GM19240 (cell line): ENCODE data around the gene SHISA6.

Experiments
- DNase-seq: peaks from one replicate; pipeline ENCODE4 v3.0.0; 2011; ENCODE audit warnings: low spot score; ENCODE audit not compliant: insufficient read length

Gene SHISA6

GRCh38 chr17:11578998-11579397 lies 338.0 kb downstream of the SHISA6 start:
- DNase-seq = no peak

- DNase-seq = no peak
Observed at GRCh38 chr17:11580677-11581076, 339.7 kb downstream of the SHISA6 start.

GRCh38 chr17:11582217-11582616 lies 341.2 kb downstream of the SHISA6 start:
- DNase-seq = no peak

GRCh38 chr17:11583306-11583992 lies 342.4 kb downstream of the SHISA6 start:
- no peak for DNase-seq

DNA sequence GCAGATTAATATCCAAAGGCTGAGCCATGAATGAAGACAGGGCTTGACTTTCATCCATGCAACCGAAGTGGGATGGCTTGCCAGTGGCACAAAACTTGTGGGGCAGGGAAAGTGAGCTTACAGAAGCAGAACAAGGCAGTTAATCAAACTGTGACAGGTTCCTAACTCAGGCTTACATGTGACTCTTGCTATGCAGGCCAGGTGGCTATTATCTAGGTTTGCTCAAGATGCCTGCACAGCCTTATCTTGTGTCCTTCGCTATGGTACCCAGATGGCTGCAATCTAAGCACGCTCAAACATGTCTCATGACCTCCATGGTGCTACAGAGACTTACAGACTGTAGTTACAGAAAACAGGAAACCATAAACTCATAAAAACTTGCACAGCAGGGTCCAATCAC lies 348.7 kb downstream of the SHISA6 start:
- DNase-seq = no peak

- no peak for DNase-seq
Observed at GRCh38 chr17:11598274-11599221, 357.5 kb downstream of the SHISA6 start, which contains the start of gene DNAH9. Gene DNAH9 (plus strand): TSS chr17:11598470. CDS start chr17:11598499, 29 bp downstream.

DNA sequence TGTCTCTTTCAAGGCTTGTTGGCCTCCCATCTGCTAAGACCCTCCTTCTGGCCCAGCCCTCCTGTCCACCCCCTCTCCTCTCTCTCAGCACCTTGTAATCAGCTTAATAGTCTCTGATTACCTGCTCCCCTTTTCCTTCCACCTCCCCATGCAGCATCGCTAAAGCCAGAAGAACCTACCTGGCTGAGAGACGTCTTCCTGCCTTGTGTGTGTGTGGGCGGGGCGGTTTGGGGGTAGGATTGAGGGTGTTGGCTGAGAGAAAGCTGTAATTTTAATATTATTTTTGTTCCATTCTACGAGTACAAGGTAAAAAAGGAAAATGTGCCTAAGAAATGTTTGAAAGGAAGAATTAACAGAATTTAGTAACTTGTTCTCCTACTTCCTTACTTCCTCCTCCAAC lies 360.6 kb downstream of the SHISA6 start:
- DNase-seq = no peak

GRCh38 chr17:11608396-11608795 lies 367.4 kb downstream of the SHISA6 start:
- DNase-seq = no peak

DNA sequence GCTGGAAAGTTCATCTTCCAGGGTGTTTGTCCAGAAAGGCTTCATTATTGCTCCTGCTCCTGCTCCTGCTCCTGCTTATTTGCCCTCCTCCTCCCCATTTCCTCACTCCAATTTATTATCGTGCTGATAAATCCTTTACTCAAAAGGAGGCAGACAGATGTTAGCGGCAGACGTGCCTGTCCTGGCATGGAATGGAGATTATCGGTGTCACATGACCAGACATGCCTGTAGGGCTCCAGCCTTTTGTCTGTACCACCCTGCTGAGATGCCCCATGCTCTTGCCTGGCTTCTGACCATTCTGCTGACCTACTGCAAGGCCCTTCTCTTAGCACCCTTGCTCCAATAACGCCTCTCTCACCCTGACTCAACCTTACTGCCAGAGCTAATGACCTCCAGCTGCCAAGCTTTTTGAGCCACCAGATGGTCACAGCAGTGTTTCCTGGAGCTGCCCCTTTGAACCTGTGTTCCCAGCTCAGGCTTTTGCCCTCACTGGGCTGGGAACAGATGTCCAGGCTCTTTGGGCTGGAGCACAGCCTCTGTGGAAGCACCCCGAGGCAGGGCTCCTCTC lies 370.1 kb downstream of the SHISA6 start:
- DNase-seq = no peak

DNA sequence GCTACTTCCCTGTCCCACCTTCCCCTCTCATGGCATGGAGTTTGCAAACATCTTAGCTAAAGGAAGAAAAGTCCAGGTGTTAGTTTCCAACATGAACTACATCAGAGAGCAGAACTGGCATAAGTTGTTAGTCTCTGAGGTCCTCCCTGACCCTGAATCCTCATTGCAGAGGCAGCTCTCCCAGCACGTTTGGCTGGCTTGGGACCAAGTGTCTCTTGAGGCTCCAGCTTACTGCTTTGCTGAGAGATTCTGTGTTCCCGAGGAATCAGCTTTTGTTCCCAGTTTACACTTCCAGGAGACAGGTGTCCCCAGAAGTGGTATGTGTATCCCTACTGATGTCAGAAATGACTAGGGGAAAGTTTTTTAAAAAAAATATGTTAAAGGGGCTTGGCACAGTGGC lies 371.9 kb downstream of the SHISA6 start:
- DNase-seq = no peak
